ENCODE measurements around the gene MISP3.

MISP3 gene

GRCh38 chr19:14080887-14081796 lies 8.6 kb downstream of the MISP3 start:
- ATAC-seq: peak; percentile 92
- peak; percentile 99 for DNase-seq

GRCh38 chr19:14081797-14082674 lies 9.4 kb downstream of the MISP3 start:
- ATAC-seq (peak; percentile 5), DNase-seq (peak; percentile 44)

- DNase-seq (no peak), ATAC-seq (no peak)
Measured at GRCh38 chr19:14082675-14082960, 10.0 kb downstream of the MISP3 start.

GRCh38 chr19:14085309-14085995 lies 12.9 kb downstream of the MISP3 start, which contains the start of gene C19orf67:
C19orf67 (minus strand) TSS chr19:14085783; CDS start chr19:14085627, 156 bp downstream.
- no peak for ATAC-seq
- no peak for DNase-seq

GRCh38 chr19:14086098-14086497 lies 13.5 kb downstream of the MISP3 start:
- DNase-seq (no peak), ATAC-seq (no peak)

- DNase-seq (no peak), ATAC-seq (no peak)
Measured at GRCh38 chr19:14088634-14089411, 16.2 kb downstream of the MISP3 start.

- ATAC-seq: no peak
Measured at GRCh38 chr19:14089412-14089661, 16.8 kb downstream of the MISP3 start.

GRCh38 chr19:14089662-14090508 lies 17.3 kb downstream of the MISP3 start:
- ATAC-seq (peak; percentile 19), DNase-seq (peak; percentile 68)

More at GRCh38 chr19:14089412-14089661, 16.8 kb downstream of the MISP3 start:
- DNase-seq: no peak

- ATAC-seq (peak; percentile 51), DNase-seq (peak; percentile 84)
Measured at GRCh38 chr19:14090509-14091080, 18.0 kb downstream of the MISP3 start, which contains the start of gene SAMD1. SAMD1 (minus strand) TSS chr19:14090751.

- ATAC-seq: peak; percentile 72
- peak; percentile 80 for DNase-seq
Measured at GRCh38 chr19:14091081-14091812, 18.7 kb downstream of the MISP3 start.

GRCh38 chr19:14091813-14092462 lies 19.4 kb downstream of the MISP3 start:
- ATAC-seq (peak; percentile 1), DNase-seq (peak; percentile 51)

- DNase-seq: no peak
- ATAC-seq: no peak
Measured at GRCh38 chr19:14093117-14093823, 20.7 kb downstream of the MISP3 start.

- DNase-seq (no peak), ATAC-seq (no peak)
Measured at GRCh38 chr19:14094854-14095253, 22.3 kb downstream of the MISP3 start.

- no peak for DNase-seq
- ATAC-seq: no peak
Measured at GRCh38 chr19:14096272-14096992, 23.8 kb downstream of the MISP3 start.

GRCh38 chr19:14097532-14098151 lies 25.1 kb downstream of the MISP3 start:
- DNase-seq (no peak), ATAC-seq (no peak)

- DNase-seq: no peak
- no peak for ATAC-seq
Measured at GRCh38 chr19:14101003-14101545, 28.5 kb downstream of the MISP3 start.

GRCh38 chr19:14102102-14102696 lies 29.6 kb downstream of the MISP3 start:
- no peak for DNase-seq

More at GRCh38 chr19:14102102-14102696, 29.6 kb downstream of the MISP3 start:
- no peak for ATAC-seq

Data from stimulated activated naive CD8-positive, alpha-beta T cell treated with anti-CD3 and anti-CD28 coated beads, Interleukin-15, Interleukin-2, amounts not matched to agents 100 U/mL and 50 U/mL, for 24 hours (primary cell).